Measurements from ENCODE around the gene TAS2R46.

Gene TAS2R46

GRCh38 chr12:11031307-11031706 is 30.8 kb downstream of the TAS2R46 start, which contains the start of gene TAS2R31:
Gene TAS2R31, minus strand, starts transcription at chr12:11031407. Its CDS starts 72 bp downstream, at chr12:11031335.
- no peak for DNase-seq

- no peak for DNase-seq
These were observed 36.0 kb downstream of the TAS2R46 start for GRCh38 chr12:11026118-11026517.

GRCh38 chr12:11023387-11023786 is 38.7 kb downstream of the TAS2R46 start:
- no peak for DNase-seq

- no peak for DNase-seq
These were observed 39.6 kb downstream of the TAS2R46 start, which contains the start of gene TAS2R19 for GRCh38 chr12:11022520-11022919. Gene TAS2R19, minus strand, starts transcription at chr12:11022620. Its CDS starts 49 bp downstream, at chr12:11022571.

- no peak for DNase-seq
These were observed 45.2 kb downstream of the TAS2R46 start for GRCh38 chr12:11016937-11017336.

- no peak for DNase-seq
These were observed 46.2 kb downstream of the TAS2R46 start for GRCh38 chr12:11015775-11016430.

GRCh38 chr12:11014234-11014633 is 47.9 kb downstream of the TAS2R46 start:
- DNase-seq: no peak
